SK-N-SH (cell line): Measurements from ENCODE around the gene CUX1. TPM values are rescaled to one million over a fixed set of nuclear protein-coding genes. Genes with fewer than 3 reads are reported as not detected.

Experiments
- CTCF ChIA-PET: fragments of 300-600, 350-600 bp; formaldehyde crosslinking; extraction: SDS; loops from one replicate; lab custom pipeline; 2021; lab: Yijun Ruan, JAX
- POLR2A ChIA-PET: fragments of 350-600 bp; sonication (Branson Sonifier 250); formaldehyde crosslinking; extraction: SDS; loops from one replicate; lab custom pipeline; 2020; ENCODE audit warnings: antibody characterized with exemption, inconsistent platforms; lab: Yijun Ruan, JAX
- DNase-seq: peaks from one replicate; pipeline ENCODE4 v3.0.0; 2012
- H2AFZ ChIP-seq: fragments of 200-600 bp; sonication (generic); 2 replicates; pipeline ENCODE4 v1.8.1; 2016; ENCODE audit warnings: antibody characterized with exemption, mild to moderate bottlenecking, low read depth
- H3F3A ChIP-seq: fragments of 200-600 bp; sonication (generic); replicated peaks from 2 replicates; pipeline ENCODE3; 2016; ENCODE audit warnings: antibody characterized with exemption, mild to moderate bottlenecking; ENCODE audit not compliant: insufficient read depth
- H3K27ac ChIP-seq, 2 experiments: fragments of 200-500 bp in 1 of 2; fragments of 200-600 bp in 1 of 2; sonication (Bioruptor generic) in 1 of 2; sonication (generic), shearing (Covaris generic) in 1 of 2; 2 replicates each; pipeline versions ENCODE4 v1.5.1 to v1.6.1; 2014 to 2016; ENCODE audit warnings: low read depth in 2 of 2, inconsistent platforms in 1 of 2, low read length in 1 of 2, mild to moderate bottlenecking in 1 of 2, mixed read lengths in 1 of 2
- H3K27me3 ChIP-seq: fragments of 200-600 bp; sonication (generic), shearing (Covaris generic); 2 replicates; pipeline ENCODE4 v1.6.1; 2016; ENCODE audit warnings: mixed run types; ENCODE audit not compliant: insufficient read depth
- H3K36me3 ChIP-seq, 2 experiments: fragments of 200-500 bp in 1 of 2; fragments of 200-600 bp in 1 of 2; sonication (Bioruptor generic) in 1 of 2; sonication (generic) in 1 of 2; replicated peaks in 1 of 2; 2 replicates each; pipeline versions ENCODE3 to v1.5.1; 2014 to 2016; ENCODE audit warnings: low read length in 1 of 2, mild to moderate bottlenecking in 1 of 2; ENCODE audit not compliant: insufficient read depth in 2 of 2, control insufficient read depth in 1 of 2
- H3K4me1 ChIP-seq, 2 experiments: fragments of 200-500 bp in 1 of 2; fragments of 200-600 bp in 1 of 2; sonication (Bioruptor generic) in 1 of 2; sonication (generic), shearing (Covaris generic) in 1 of 2; 2 replicates each; pipeline versions ENCODE4 v1.5.1 to v1.6.1; 2014 to 2016; ENCODE audit warnings: low read depth in 1 of 2, low read length in 1 of 2, mixed run types in 1 of 2; ENCODE audit not compliant: insufficient read depth in 2 of 2, control insufficient read depth in 1 of 2
- H3K4me2 ChIP-seq: fragments of 200-600 bp; sonication (generic), shearing (Covaris generic); 2 replicates; pipeline ENCODE4 v1.6.1; 2017; ENCODE audit warnings: mixed run types
- H3K4me3 ChIP-seq, 2 experiments: fragments of 200-500 bp in 1 of 2; fragments of 200-600 bp in 1 of 2; sonication (Bioruptor generic) in 1 of 2; sonication (generic), shearing (Covaris generic) in 1 of 2; 2 replicates each; pipeline versions ENCODE4 v1.5.1 to v1.8.1; 2014 to 2016; ENCODE audit warnings: low read depth in 2 of 2, inconsistent platforms in 1 of 2, low read length in 1 of 2, mild to moderate bottlenecking in 1 of 2, mixed read lengths in 1 of 2, moderate library complexity in 1 of 2
- H3K79me2 ChIP-seq: fragments of 200-600 bp; sonication (generic); 2 replicates; pipeline ENCODE4 v1.8.1; 2017; ENCODE audit warnings: mild to moderate bottlenecking; ENCODE audit not compliant: insufficient read depth
- H3K9ac ChIP-seq: fragments of 200-600 bp; sonication (generic); 2 replicates; pipeline ENCODE4 v1.6.1; 2017; ENCODE audit warnings: mixed run types
- H3K9me2 ChIP-seq: fragments of 200-600 bp; sonication (generic); 2 replicates; pipeline ENCODE4 v1.6.1; 2017; ENCODE audit warnings: mixed run types
- H3K9me3 ChIP-seq: fragments of 200-600 bp; sonication (generic); 2 replicates; pipeline ENCODE4 v1.6.1; 2017; ENCODE audit warnings: mixed run types, mild to moderate bottlenecking, moderate library complexity
- H4K20me1 ChIP-seq: fragments of 200-600 bp; sonication (generic); 2 replicates; pipeline ENCODE4 v1.6.1; 2017; ENCODE audit warnings: mild to moderate bottlenecking, mixed run types; ENCODE audit not compliant: insufficient read depth
- ELF1 ChIP-seq: IDR thresholded peaks from 2 replicates; pipeline ENCODE4 v1.4.0; 2012
- EP300 ChIP-seq, 2 experiments: IDR thresholded peaks; 2 replicates each; pipeline versions ENCODE4 v1.4.0 to v1.6.1; 2012; ENCODE audit warnings: borderline replicate concordance in 1 of 2, low read depth in 1 of 2, low read length in 1 of 2
- FOXJ3 ChIP-seq: sonication (generic); formaldehyde crosslinking; IDR thresholded peaks from 2 replicates; pipeline ENCODE4 v1.5.1; 2020; ENCODE audit warnings: mild to moderate bottlenecking, missing genetic modification reagents
- FOXM1 ChIP-seq: IDR thresholded peaks from 2 replicates; pipeline ENCODE4 v1.4.0; 2012; ENCODE audit warnings: low read depth, mild to moderate bottlenecking
- GATA2 ChIP-seq: sonication (generic); formaldehyde crosslinking; IDR thresholded peaks from 2 replicates; pipeline ENCODE4 v1.5.0; 2020; ENCODE audit warnings: mild to moderate bottlenecking, missing genetic modification reagents
- MXI1 ChIP-seq: IDR thresholded peaks from 2 replicates; pipeline ENCODE4 v1.6.1; 2012; ENCODE audit warnings: mild to moderate bottlenecking, low read depth, low read length, improper control_type of control experiment
- NRF1 ChIP-seq: IDR thresholded peaks from 2 replicates; pipeline ENCODE4 v1.6.1; 2012; ENCODE audit warnings: low read depth, mild to moderate bottlenecking, low read length
- PBX3 ChIP-seq: IDR thresholded peaks from 2 replicates; pipeline ENCODE4; 2012
- POLR2AphosphoS5 ChIP-seq: IDR thresholded peaks from 2 replicates; pipeline ENCODE4 v1.6.1; 2012; ENCODE audit warnings: low read depth, low read length
- RCOR1 ChIP-seq: fragments of 150-350 bp; IDR thresholded peaks from 2 replicates; pipeline ENCODE4 v1.6.1; 2017; ENCODE audit warnings: antibody characterized with exemption, low read length
- SIN3A ChIP-seq: IDR thresholded peaks from 2 replicates; pipeline ENCODE4 v1.6.1; 2012; ENCODE audit warnings: low read depth, mild to moderate bottlenecking, low read length, moderate library complexity, borderline replicate concordance
- TAF1 ChIP-seq: IDR thresholded peaks from 2 replicates; pipeline ENCODE4 v1.6.1; 2012; ENCODE audit warnings: low read depth, mild to moderate bottlenecking, low read length, moderate library complexity, borderline replicate concordance
- TEAD4 ChIP-seq: IDR thresholded peaks from 2 replicates; pipeline ENCODE4 v1.4.0; 2012; ENCODE audit warnings: mild to moderate bottlenecking, borderline replicate concordance; ENCODE audit not compliant: insufficient read depth
- USF1 ChIP-seq: IDR thresholded peaks from 2 replicates; pipeline ENCODE4 v1.4.0; 2012; ENCODE audit warnings: low read depth, borderline replicate concordance
- YY1 ChIP-seq: IDR thresholded peaks from 2 replicates; pipeline ENCODE4 v1.4.0; 2012; ENCODE audit warnings: low read depth, mild to moderate bottlenecking
- WGBS: methylation state at CpG from one replicate; pipeline ENCODE4 v1.1.6; 2017; ENCODE audit warnings: low lambda C conversion rate; 5-methylcytosine and 5-hydroxymethylcytosine counted together
- polyA plus RNA-seq, 3 experiments: library from polyadenylated mRNA; depleted of rRNA; stranded (reverse); fragments of >200 nt; gene quantifications; 2 replicates each; pipeline ENCODE4 v1.2.3, GENCODE V29; 2012
- TF ChIP-seq, protein P1 (sequence below): IDR thresholded peaks from 2 replicates; pipeline ENCODE4 v1.6.1; 2012; ENCODE audit warnings: mild to moderate bottlenecking, low read depth, low read length, moderate library complexity

CUX1 gene
- polyA plus RNA-seq, 1 of the 3 experiments (the other 2 are of a cell fraction): 68.6 TPM

DNA sequence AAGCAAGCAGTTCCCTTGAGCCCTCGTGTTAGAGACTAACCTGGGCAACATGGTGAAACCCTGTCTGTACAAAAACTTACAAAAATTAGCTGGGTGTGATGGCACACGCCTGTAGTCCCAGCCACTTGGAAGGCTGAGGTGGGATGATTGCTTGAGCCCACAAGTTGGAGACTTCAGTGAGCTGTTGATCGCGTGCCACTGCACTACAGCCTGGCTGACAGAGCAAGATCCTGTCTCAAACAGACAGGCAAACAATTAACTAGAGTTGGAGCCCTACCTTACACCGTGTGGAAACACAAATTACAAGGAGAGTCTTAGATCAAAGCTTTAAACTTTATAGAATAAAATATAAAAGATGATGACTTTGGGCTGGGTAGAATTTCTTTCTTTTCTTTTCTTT is 219.5 kb downstream of the CUX1 start:
- H3K9me3 ChIP-seq: no peaks in the 10 kb centered on the region
- no peaks in the 10 kb centered on the region for H3K27me3 ChIP-seq
- WGBS: 95% methylated on average over 5 of the region's 5 CpGs
- H3K27ac ChIP-seq: no peak overlapping the region
- no peak for DNase-seq
- H3K9ac ChIP-seq: no peak overlapping the region
- peaks cover 10% of the 10 kb centered on the region for H3F3A ChIP-seq
- H3K4me1 ChIP-seq: peaks cover 4 to 6% of the 10 kb centered on the region in 2 experiments; a peak in 3 of 4 replicates
- H3K79me2 ChIP-seq: peaks cover 3% of the 10 kb centered on the region; the same call in 1 of the 2 replicates
- no peak overlapping the region for H3K4me2 ChIP-seq
- no peak overlapping the region for H3K4me3 ChIP-seq
- TF ChIP-seq USF1 (no peak), POLR2AphosphoS5 (no peak)
- CTCF ChIA-PET: no interaction called here
- peaks cover 0 to 5% of the 10 kb centered on the region in 2 experiments for H3K36me3 ChIP-seq
- no peaks in the 10 kb centered on the region; the same call in 1 of the 2 replicates for H4K20me1 ChIP-seq
- no peak overlapping the region for H2AFZ ChIP-seq
- no peaks in the 10 kb centered on the region for H3K9me2 ChIP-seq
- POLR2A ChIA-PET: interaction anchor here (1.1 kb wide), 1 partner anchor 28 kb away, joined by 4 read pairs; no protein-coding TSS in a partner anchor

DNA sequence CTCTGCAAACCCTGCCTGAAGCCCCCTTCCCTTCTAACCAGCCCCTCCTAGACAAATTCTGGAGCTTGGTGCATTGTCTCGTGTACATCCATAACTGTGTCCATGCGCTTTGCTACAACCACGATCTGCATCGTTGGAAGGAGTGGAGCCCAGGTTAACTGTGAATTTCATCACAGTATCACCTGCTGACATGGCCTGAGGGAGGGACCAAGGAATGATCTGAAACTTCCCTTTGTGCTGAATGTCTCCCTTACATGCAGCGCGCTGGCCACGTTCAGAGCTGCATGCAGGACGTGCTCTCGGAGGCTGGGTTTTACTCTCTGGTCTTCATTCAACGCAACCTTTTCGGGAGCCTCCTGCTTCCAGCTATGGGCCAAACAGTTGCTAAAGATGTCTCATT is 222.3 kb downstream of the CUX1 start:
- Histone ChIP-seq H3K79me2 (peaks cover 23% of the 10 kb centered on the region; the same call in 1 of the 2 replicates), H4K20me1 (peaks cover 3% of the 10 kb centered on the region; the same call in 1 of the 2 replicates), H3K4me1 (peaks cover 12 to 23% of the 10 kb centered on the region in 2 experiments), H3K27me3 (no peaks in the 10 kb centered on the region), H3K36me3 (peaks cover 0 to 5% of the 10 kb centered on the region in 2 experiments), H3K4me2 (no peak overlapping the region), H3K9ac (no peak overlapping the region), H3F3A (peaks cover 26% of the 10 kb centered on the region), H3K4me3 (no peak overlapping the region), H2AFZ (no peak overlapping the region), H3K27ac (no peak overlapping the region), H3K9me3 (no peaks in the 10 kb centered on the region), H3K9me2 (no peaks in the 10 kb centered on the region)
- ChIA-PET POLR2A (no interaction called here), CTCF (interaction anchor here (0.6 to 1.2 kb wide), 3 partner anchors 12 to 183 kb away, joined by 3 to 4 read pairs (median 4); no protein-coding TSS in a partner anchor)
- 99% methylated on average over 11 of the region's 11 CpGs for WGBS
- TF ChIP-seq FOXJ3 (CRISPR knock-in tag): no peak
- no peak for TF ChIP-seq USF1
- no peak for TF ChIP-seq NRF1
- no peak for TF ChIP-seq MXI1
- TF ChIP-seq RCOR1: no peak
- TF ChIP-seq ELF1: no peak
- no peak for TF ChIP-seq GATA2 (CRISPR knock-in tag)
- TF ChIP-seq TEAD4: no peak
- no peak for TF ChIP-seq TAF1
- no peak for TF ChIP-seq SIN3A
- TF ChIP-seq FOXM1: no peak
- TF ChIP-seq, protein P1, sequence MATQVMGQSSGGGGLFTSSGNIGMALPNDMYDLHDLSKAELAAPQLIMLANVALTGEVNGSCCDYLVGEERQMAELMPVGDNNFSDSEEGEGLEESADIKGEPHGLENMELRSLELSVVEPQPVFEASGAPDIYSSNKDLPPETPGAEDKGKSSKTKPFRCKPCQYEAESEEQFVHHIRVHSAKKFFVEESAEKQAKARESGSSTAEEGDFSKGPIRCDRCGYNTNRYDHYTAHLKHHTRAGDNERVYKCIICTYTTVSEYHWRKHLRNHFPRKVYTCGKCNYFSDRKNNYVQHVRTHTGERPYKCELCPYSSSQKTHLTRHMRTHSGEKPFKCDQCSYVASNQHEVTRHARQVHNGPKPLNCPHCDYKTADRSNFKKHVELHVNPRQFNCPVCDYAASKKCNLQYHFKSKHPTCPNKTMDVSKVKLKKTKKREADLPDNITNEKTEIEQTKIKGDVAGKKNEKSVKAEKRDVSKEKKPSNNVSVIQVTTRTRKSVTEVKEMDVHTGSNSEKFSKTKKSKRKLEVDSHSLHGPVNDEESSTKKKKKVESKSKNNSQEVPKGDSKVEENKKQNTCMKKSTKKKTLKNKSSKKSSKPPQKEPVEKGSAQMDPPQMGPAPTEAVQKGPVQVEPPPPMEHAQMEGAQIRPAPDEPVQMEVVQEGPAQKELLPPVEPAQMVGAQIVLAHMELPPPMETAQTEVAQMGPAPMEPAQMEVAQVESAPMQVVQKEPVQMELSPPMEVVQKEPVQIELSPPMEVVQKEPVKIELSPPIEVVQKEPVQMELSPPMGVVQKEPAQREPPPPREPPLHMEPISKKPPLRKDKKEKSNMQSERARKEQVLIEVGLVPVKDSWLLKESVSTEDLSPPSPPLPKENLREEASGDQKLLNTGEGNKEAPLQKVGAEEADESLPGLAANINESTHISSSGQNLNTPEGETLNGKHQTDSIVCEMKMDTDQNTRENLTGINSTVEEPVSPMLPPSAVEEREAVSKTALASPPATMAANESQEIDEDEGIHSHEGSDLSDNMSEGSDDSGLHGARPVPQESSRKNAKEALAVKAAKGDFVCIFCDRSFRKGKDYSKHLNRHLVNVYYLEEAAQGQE: no peak
- TF ChIP-seq POLR2AphosphoS5: no peak
- no peak for TF ChIP-seq EP300 (IDR thresholded peaks at IDR 0.05; ENCODE audit: borderline replicate concordance in 1 of 2, low read depth in 1 of 2, low read length in 1 of 2)
- TF ChIP-seq YY1: no peak
- TF ChIP-seq PBX3: no peak
- no peak for DNase-seq
